ENCODE measurements around the gene ZFY. TPM values are rescaled to one million over a fixed set of nuclear protein-coding genes. Genes with fewer than 3 reads are reported as not detected.

ZFY gene
- total and polyA plus RNA-seq, 2 of the 13 experiments (the other 11 are each of a cell fraction or from before 2014, with no cell fraction given) = 3.3 to 17.1 TPM

GRCh38 chrY:3016594-3016993 lies 81.4 kb downstream of the ZFY start:
- 58% methylated on average over 1 of the region's 1 CpG for WGBS (ENCODE audit: low lambda C conversion rate)
- no peaks in the 10 kb centered on the region for H3K9me3 ChIP-seq (ENCODE audit: low read length)
- no peak overlapping the region for H3K4me2 ChIP-seq (ENCODE audit: low read depth, low read length)
- H2AFZ ChIP-seq (ENCODE audit: low read length) = no peak overlapping the region
- TF ChIP-seq ZNF460 (CRISPR knock-in tag; IDR thresholded peaks at IDR 0.05; ENCODE audit: borderline replicate concordance) = no peak
- TF ChIP-seq HNRNPUL1 (IDR thresholded peaks at IDR 0.05; ENCODE audit: low read depth, low read length) = no peak
- no peak for TF ChIP-seq NKX3-1 (CRISPR knock-in tag; IDR thresholded peaks at IDR 0.05)
- TF ChIP-seq ZNF30 (CRISPR knock-in tag; IDR thresholded peaks at IDR 0.05) = no peak
- TF ChIP-seq ZXDC (CRISPR knock-in tag; IDR thresholded peaks at IDR 0.05) = no peak
- TF ChIP-seq ZNF362 (CRISPR knock-in tag; IDR thresholded peaks at IDR 0.05; ENCODE audit: borderline replicate concordance) = no peak
- TF ChIP-seq ZNF558 (CRISPR knock-in tag; IDR thresholded peaks at IDR 0.05; ENCODE audit: borderline replicate concordance) = no peak
- TF ChIP-seq PHF20 (CRISPR knock-in tag; IDR thresholded peaks at IDR 0.05) = no peak
- no peak for TF ChIP-seq ZIK1 (CRISPR knock-in tag; IDR thresholded peaks at IDR 0.05; ENCODE audit: borderline replicate concordance, low read depth)
- intact Hi-C loops (cut with micrococcal nuclease; ENCODE audit: unreplicated experiment) = no loop called here
- in situ Hi-C loops (cut with HindIII; ENCODE audit: extremely low pct_ligation_motif_present, low pct_unique_long_range_greater_than_20kb) = no loop called here
- no peaks in the 10 kb centered on the region for H3K27me3 ChIP-seq (ENCODE audit: control insufficient read depth in 1 of 2, insufficient read depth in 2 of 2, low read length in 2 of 2)
- FAIRE-seq (no peak), ATAC-seq (no peak), DNase-seq (ENCODE audit: low spot score) (no peak)
- no peak overlapping the region for H3K4me3 ChIP-seq (replicated peaks in 1 of 3; ENCODE audit: insufficient read depth in 1 of 3, low read depth in 2 of 3, low read length in 3 of 3)
- H3K4me1 ChIP-seq (ENCODE audit: insufficient read depth, low read length) = no peaks in the 10 kb centered on the region; the same call in 1 of the 2 replicates
- H3K9ac ChIP-seq (ENCODE audit: insufficient read depth, low read depth, low read length) = no peak overlapping the region
- no peak overlapping the region for H3K27ac ChIP-seq (ENCODE audit: extremely low read length, insufficient read depth, low read length)
- ChIA-PET POLR2A (no interaction called here), CTCF (ENCODE audit: low intra/inter-chr PET ratio, low total read pairs) (no interaction called here)
- no peaks in the 10 kb centered on the region for H3K79me2 ChIP-seq (ENCODE audit: insufficient read depth, low read length)
- no peaks in the 10 kb centered on the region for H3K36me3 ChIP-seq (replicated peaks in 1 of 2; ENCODE audit: control insufficient read depth in 1 of 2, insufficient read depth in 2 of 2, low read length in 2 of 2)
- H4K20me1 ChIP-seq (ENCODE audit: insufficient read depth, low read length) = no peaks in the 10 kb centered on the region
- BruUV-seq (replicated peaks) = no TSS peak

Data from HepG2 (cell line).